CD4-positive, alpha-beta memory T cell (primary cell): ENCODE measurements around the gene FASN. TPM values are rescaled to one million over a fixed set of nuclear protein-coding genes. Genes with fewer than 3 reads are reported as not detected.

Experiments
- CTCF ChIA-PET: fragments of 350-600 bp; sonication (Branson Sonifier 250); formaldehyde crosslinking; loops from one replicate; lab custom pipeline; 2021; ENCODE audit warnings: inconsistent platforms; ENCODE audit not compliant: partially characterized antibody; lab: Charles Lee
- POLR2A ChIA-PET: fragments of 350-600 bp; sonication (Branson Sonifier 250); formaldehyde crosslinking; loops from one replicate; lab custom pipeline; 2021; ENCODE audit not compliant: partially characterized antibody; lab: Charles Lee
- DNase-seq, 5 donors: peaks; one replicate each; pipeline versions ENCODE4 v3.0.0 to v3.0.0-alpha.2; 2020 to 2022; ENCODE audit warnings: mixed read lengths in 1 of 5
- H3K27ac ChIP-seq: one replicate; pipeline ENCODE4 v1.7.0; 2013; ENCODE audit warnings: low read depth, low read length
- H3K27me3 ChIP-seq: 2 replicates; pipeline ENCODE4 v1.7.0; 2013; ENCODE audit warnings: mild to moderate bottlenecking, low read length, moderate library complexity; ENCODE audit not compliant: insufficient read depth
- H3K36me3 ChIP-seq: 2 replicates; pipeline ENCODE4 v1.7.0; 2013; ENCODE audit warnings: mild to moderate bottlenecking, low read length, moderate library complexity; ENCODE audit not compliant: insufficient read depth
- H3K4me1 ChIP-seq: 2 replicates; pipeline ENCODE4 v1.7.0; 2013; ENCODE audit warnings: mild to moderate bottlenecking, low read length, moderate library complexity; ENCODE audit not compliant: insufficient read depth
- H3K4me3 ChIP-seq, 2 donors: one replicate each; pipeline ENCODE4 v1.7.0; 2013; ENCODE audit warnings: low read length in 2 of 2, mild to moderate bottlenecking in 1 of 2
- H3K9me3 ChIP-seq, 2 donors: one replicate each; pipeline ENCODE4 v1.7.0; 2013; ENCODE audit warnings: low read length in 2 of 2, control low read depth in 1 of 2; ENCODE audit not compliant: control insufficient read depth in 1 of 2
- H3K27ac Mint-ChIP-seq, 7 donors: one replicate each; pipeline ENCODE4 v1.8.0; 2020 to 2021; ENCODE audit warnings: mixed read lengths in 7 of 7, mild to moderate bottlenecking in 6 of 7, inconsistent platforms in 3 of 7, moderate library complexity in 3 of 7
- H3K27me3 Mint-ChIP-seq, 2 donors: one replicate each; pipeline ENCODE4 v1.8.0; 2020 to 2021; ENCODE audit warnings: mixed read lengths in 2 of 2
- H3K36me3 Mint-ChIP-seq, 2 donors: one replicate each; pipeline ENCODE4 v1.8.0; 2020 to 2021; ENCODE audit warnings: mixed read lengths in 2 of 2, inconsistent platforms in 1 of 2, mild to moderate bottlenecking in 1 of 2
- H3K4me1 Mint-ChIP-seq, 4 donors: one replicate each; pipeline ENCODE4 v1.8.0; 2020 to 2021; ENCODE audit warnings: mixed read lengths in 4 of 4, mild to moderate bottlenecking in 1 of 4
- H3K4me3 Mint-ChIP-seq, 8 donors: one replicate each; pipeline ENCODE4 v1.8.0; 2020 to 2021; ENCODE audit warnings: mixed read lengths in 8 of 8, mild to moderate bottlenecking in 7 of 8, moderate library complexity in 6 of 8, inconsistent platforms in 3 of 8
- H3K9me3 Mint-ChIP-seq, 8 donors: one replicate each; pipeline ENCODE4 v1.8.0; 2020 to 2021; ENCODE audit warnings: mixed read lengths in 8 of 8, mild to moderate bottlenecking in 5 of 8, inconsistent platforms in 3 of 8, moderate library complexity in 1 of 8
- intact Hi-C: fragments of 100-400 bp; cut with micrococcal nuclease; formaldehyde crosslinking; loops from one replicate; pipeline ENCODE4 v1.15.1; 2023
- polyA plus RNA-seq, 2 donors: library from polyadenylated mRNA; unstranded; fragments of 300-500 nt; fragmentation: Illumina TruSeq; gene quantifications; one replicate each; pipeline ENCODE4 v1.2.3, GENCODE V29; 2021
- total RNA-seq, 2 experiments: library from RNA; stranded (reverse); gene quantifications; one replicate each; pipeline ENCODE4 v1.2.3, GENCODE V29; 2021

The FASN gene
- total and polyA plus RNA-seq, 4 experiments from 2014 or later: 0.03 to 27.7 (median 15.0) TPM

GRCh38 chr17:82063424-82064415 lies 34.3 kb downstream of the FASN start:
- POLR2A ChIA-PET: interaction anchor here (3.5 to 3.9 kb wide), 2 partner anchors 26 to 43 kb away, joined by 18 to 21 read pairs; partner anchors contain the start of gene DCXR
- H3K36me3 Mint-ChIP-seq: peaks cover 0 to 12% of the 10 kb centered on the region in 2 donors
- no peaks in the 10 kb centered on the region for H3K27me3 Mint-ChIP-seq
- H3K4me1 Mint-ChIP-seq: peaks cover 0 to 23% (median 12%) of the 10 kb centered on the region in 4 donors
- Histone ChIP-seq H3K4me3 (no peak overlapping the region), H3K27me3 (no peaks in the 10 kb centered on the region), H3K27ac (peak overlapping the region; percentile 63), H3K9me3 (no peaks in the 10 kb centered on the region), H3K4me1 (peaks cover 28% of the 10 kb centered on the region), H3K36me3 (peaks cover 14% of the 10 kb centered on the region)
- CTCF ChIA-PET: interaction anchor here (0.9 kb wide), 1 partner anchor 26 kb away, joined by 4 read pairs; the partner anchor contains the start of gene DCXR
- DNase-seq: peak in 1 of 5 donors; percentile 31
- peak overlapping the region in 6 of 7 donors; percentile 17 to 70 (median 65) for H3K27ac Mint-ChIP-seq
- H3K9me3 Mint-ChIP-seq: no peaks in the 10 kb centered on the region
- H3K4me3 Mint-ChIP-seq: peak overlapping the region; percentile 49 to 74 (median 70)
- intact Hi-C loops: loop anchor here (2.0 kb wide), 1 partner anchor 27 kb away; the partner anchor contains the start of gene DCXR

GRCh38 chr17:82062984-82063368 lies 35.1 kb downstream of the FASN start:
- no peaks in the 10 kb centered on the region for H3K27me3 ChIP-seq
- Mint-ChIP-seq H3K27ac (peak overlapping the region in 1 of 7 donors; percentile 54), H3K4me1 (peaks cover 0 to 23% (median 12%) of the 10 kb centered on the region in 4 donors), H3K9me3 (peaks cover 0 to 1% (median 0%) of the 10 kb centered on the region in 8 donors), H3K36me3 (peaks cover 0 to 15% of the 10 kb centered on the region in 2 donors), H3K27me3 (no peaks in the 10 kb centered on the region), H3K4me3 (no peak overlapping the region)
- no peak overlapping the region for H3K27ac ChIP-seq
- POLR2A ChIA-PET: no interaction called here
- no peak overlapping the region for H3K4me3 ChIP-seq
- no peak for DNase-seq
- H3K36me3 ChIP-seq: peaks cover 14% of the 10 kb centered on the region
- H3K4me1 ChIP-seq: peaks cover 28% of the 10 kb centered on the region
- H3K9me3 ChIP-seq: no peaks in the 10 kb centered on the region
- intact Hi-C loops: no loop called here
- CTCF ChIA-PET: interaction anchor here (0.9 kb wide), 1 partner anchor 25 kb away, joined by 4 read pairs; the partner anchor contains the start of gene DCXR

GRCh38 chr17:82062076-82062983 lies 35.7 kb downstream of the FASN start:
- CTCF ChIA-PET: no interaction called here
- H3K36me3 Mint-ChIP-seq: peaks cover 0 to 19% of the 10 kb centered on the region in 2 donors
- no peak overlapping the region for H3K4me3 Mint-ChIP-seq
- Histone ChIP-seq H3K36me3 (peaks cover 14% of the 10 kb centered on the region), H3K9me3 (no peaks in the 10 kb centered on the region), H3K27ac (no peak overlapping the region), H3K4me3 (no peak overlapping the region), H3K27me3 (no peaks in the 10 kb centered on the region), H3K4me1 (peaks cover 28% of the 10 kb centered on the region)
- intact Hi-C loops: no loop called here
- no peak for DNase-seq
- POLR2A ChIA-PET: no interaction called here
- H3K27me3 Mint-ChIP-seq: no peaks in the 10 kb centered on the region
- peaks cover 0 to 22% (median 12%) of the 10 kb centered on the region in 4 donors for H3K4me1 Mint-ChIP-seq
- H3K27ac Mint-ChIP-seq: peak overlapping the region in 4 of 7 donors; percentile 4 to 54 (median 32)
- H3K9me3 Mint-ChIP-seq: peaks cover 0 to 2% (median 0%) of the 10 kb centered on the region in 8 donors

- no peaks in the 10 kb centered on the region for H3K27me3 Mint-ChIP-seq
- peaks cover 0 to 24% of the 10 kb centered on the region in 2 donors for H3K36me3 Mint-ChIP-seq
- Histone ChIP-seq H3K4me3 (no peak overlapping the region), H3K4me1 (peaks cover 22% of the 10 kb centered on the region), H3K27ac (no peak overlapping the region), H3K9me3 (no peaks in the 10 kb centered on the region), H3K36me3 (peaks cover 17% of the 10 kb centered on the region), H3K27me3 (no peaks in the 10 kb centered on the region)
- CTCF ChIA-PET: no interaction called here
- H3K9me3 Mint-ChIP-seq: peaks cover 0 to 2% (median 0%) of the 10 kb centered on the region in 8 donors
- no peak overlapping the region for H3K4me3 Mint-ChIP-seq
- peaks cover 0 to 14% (median 8%) of the 10 kb centered on the region in 4 donors for H3K4me1 Mint-ChIP-seq
- H3K27ac Mint-ChIP-seq: no peak overlapping the region
- DNase-seq: no peak
- POLR2A ChIA-PET: interaction anchor here (1.4 to 1.8 kb wide), 2 partner anchors 24 to 25 kb away, joined by 3 to 5 read pairs; partner anchors contain the start of gene DCXR
- intact Hi-C loops: no loop called here
Measured at GRCh38 chr17:82061047-82061925, 36.8 kb downstream of the FASN start.

- no peak overlapping the region for H3K4me3 ChIP-seq
Measured at GRCh38 chr17:82060614-82061013, 37.4 kb downstream of the FASN start.

GRCh38 chr17:82060001-82060380 lies 38.0 kb downstream of the FASN start:
- Mint-ChIP-seq H3K27ac (no peak overlapping the region), H3K36me3 (peaks cover 0 to 35% of the 10 kb centered on the region in 2 donors), H3K4me3 (peak overlapping the region in 1 of 8 donors; percentile 64), H3K4me1 (peaks cover 0 to 10% (median 5%) of the 10 kb centered on the region in 4 donors), H3K27me3 (no peaks in the 10 kb centered on the region), H3K9me3 (peaks cover 0 to 2% (median 0%) of the 10 kb centered on the region in 8 donors)
- Histone ChIP-seq H3K27ac (no peak overlapping the region), H3K4me3 (no peak overlapping the region), H3K27me3 (no peaks in the 10 kb centered on the region), H3K9me3 (no peaks in the 10 kb centered on the region), H3K36me3 (peaks cover 27% of the 10 kb centered on the region), H3K4me1 (peaks cover 16% of the 10 kb centered on the region)
- DNase-seq: peak in 1 of 5 donors; percentile 21
- intact Hi-C loops: no loop called here
- CTCF ChIA-PET: interaction anchor here (1.4 to 1.5 kb wide), 2 partner anchors 22 to 29 kb away, joined by 3 to 5 read pairs; partner anchors contain the start of gene DCXR
- POLR2A ChIA-PET: interaction anchor here (1.4 to 1.8 kb wide), 2 partner anchors 23 to 24 kb away, joined by 3 to 5 read pairs; partner anchors contain the start of gene DCXR

More at GRCh38 chr17:82060614-82061013, 37.4 kb downstream of the FASN start:
- Histone ChIP-seq H3K9me3 (no peaks in the 10 kb centered on the region), H3K27ac (no peak overlapping the region), H3K36me3 (peaks cover 23% of the 10 kb centered on the region), H3K4me1 (peaks cover 18% of the 10 kb centered on the region), H3K27me3 (no peaks in the 10 kb centered on the region)
- peaks cover 0 to 2% (median 0%) of the 10 kb centered on the region in 8 donors for H3K9me3 Mint-ChIP-seq
- CTCF ChIA-PET: interaction anchor here (1.4 to 1.5 kb wide), 2 partner anchors 23 to 30 kb away, joined by 3 to 5 read pairs; partner anchors contain the start of gene DCXR
- no peak overlapping the region for H3K4me3 Mint-ChIP-seq
- H3K36me3 Mint-ChIP-seq: peaks cover 0 to 31% of the 10 kb centered on the region in 2 donors
- H3K27me3 Mint-ChIP-seq: no peaks in the 10 kb centered on the region
- intact Hi-C loops: no loop called here
- H3K27ac Mint-ChIP-seq: no peak overlapping the region
- POLR2A ChIA-PET: interaction anchor here (1.4 to 1.8 kb wide), 2 partner anchors 23 to 24 kb away, joined by 3 to 5 read pairs; partner anchors contain the start of gene DCXR
- H3K4me1 Mint-ChIP-seq: peaks cover 0 to 10% (median 5%) of the 10 kb centered on the region in 4 donors
- DNase-seq: no peak
